GM21737 (cell line): ENCODE measurements around the gene GATAD2B.
"Not testable (repeated sequence)": the region's sequence is repeated elsewhere in the genome, so short reads cannot be mapped to it uniquely, and the experiment has no call there.

Experiments
- ATAC-seq: cut with Tn5 transposase; IDR thresholded peaks from one replicate; pipeline ENCODE4 v1.9.1; 2021; ENCODE audit warnings: mild to moderate bottlenecking, moderate library complexity; ENCODE audit not compliant: unreplicated experiment

Gene GATAD2B

GRCh38 chr1:153768316-153769181 lies 154.2 kb downstream of the GATAD2B start:
- ATAC-seq: no peak

DNA sequence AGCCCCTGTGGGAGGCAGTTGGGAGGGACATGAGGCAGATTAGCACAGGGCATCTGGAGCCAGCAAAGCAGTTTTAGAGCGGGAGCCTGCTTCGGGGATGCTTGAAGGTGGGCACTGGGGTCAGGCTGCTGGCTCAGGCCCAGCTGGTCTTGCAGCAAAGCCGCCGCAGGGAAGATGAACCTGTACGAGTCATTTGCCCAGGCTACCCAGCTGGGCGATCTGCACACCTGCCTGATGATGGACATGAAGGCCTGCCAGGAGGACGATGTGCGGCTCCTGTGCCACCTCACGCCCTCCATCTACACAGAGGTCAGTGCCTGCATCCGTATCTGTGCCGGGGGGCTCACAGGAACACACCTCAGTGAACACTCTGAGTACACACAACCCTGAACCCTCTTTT lies 155.3 kb downstream of the GATAD2B start:
- ATAC-seq: no peak

DNA sequence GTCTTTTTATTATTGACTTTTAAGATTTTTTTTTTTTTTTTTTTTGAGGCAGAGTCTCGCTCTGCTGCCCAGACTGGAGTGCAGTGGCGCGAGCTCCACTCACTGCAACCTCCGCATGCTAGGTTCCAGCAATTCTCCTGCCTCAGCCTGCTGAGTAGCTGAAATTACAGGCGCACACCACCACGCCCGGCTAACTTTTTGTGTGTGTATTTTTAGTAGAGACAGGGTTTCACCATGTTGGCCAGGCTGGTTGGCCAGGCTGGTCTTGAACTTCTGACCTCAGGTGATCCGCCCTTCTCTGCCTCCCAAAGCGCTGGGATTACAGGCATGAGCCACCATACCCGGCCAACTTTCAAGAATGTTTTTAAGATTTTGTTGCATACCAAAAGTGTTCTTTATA lies 156.1 kb downstream of the GATAD2B start:
- not testable (repeated sequence) for ATAC-seq

DNA sequence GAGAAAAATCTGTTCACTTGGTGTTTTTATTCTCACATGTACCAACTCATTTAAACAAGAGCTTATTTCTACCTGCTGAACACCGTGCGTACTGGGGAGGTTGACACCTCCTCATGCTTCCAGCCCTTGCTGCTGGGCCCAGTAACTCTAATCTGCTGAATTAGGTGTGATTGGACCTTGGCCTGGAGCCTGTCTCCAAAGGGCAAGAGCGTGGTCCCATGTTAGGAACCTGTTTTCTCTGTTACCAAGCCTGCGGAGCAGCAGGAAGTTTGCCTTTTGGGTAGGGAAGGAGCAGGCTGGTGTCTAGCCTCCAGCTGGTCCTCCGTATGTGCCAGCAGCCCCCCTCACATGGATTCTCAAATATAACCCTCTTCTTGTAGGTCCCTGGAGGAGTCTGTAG lies 158.5 kb downstream of the GATAD2B start:
- ATAC-seq: no peak

DNA sequence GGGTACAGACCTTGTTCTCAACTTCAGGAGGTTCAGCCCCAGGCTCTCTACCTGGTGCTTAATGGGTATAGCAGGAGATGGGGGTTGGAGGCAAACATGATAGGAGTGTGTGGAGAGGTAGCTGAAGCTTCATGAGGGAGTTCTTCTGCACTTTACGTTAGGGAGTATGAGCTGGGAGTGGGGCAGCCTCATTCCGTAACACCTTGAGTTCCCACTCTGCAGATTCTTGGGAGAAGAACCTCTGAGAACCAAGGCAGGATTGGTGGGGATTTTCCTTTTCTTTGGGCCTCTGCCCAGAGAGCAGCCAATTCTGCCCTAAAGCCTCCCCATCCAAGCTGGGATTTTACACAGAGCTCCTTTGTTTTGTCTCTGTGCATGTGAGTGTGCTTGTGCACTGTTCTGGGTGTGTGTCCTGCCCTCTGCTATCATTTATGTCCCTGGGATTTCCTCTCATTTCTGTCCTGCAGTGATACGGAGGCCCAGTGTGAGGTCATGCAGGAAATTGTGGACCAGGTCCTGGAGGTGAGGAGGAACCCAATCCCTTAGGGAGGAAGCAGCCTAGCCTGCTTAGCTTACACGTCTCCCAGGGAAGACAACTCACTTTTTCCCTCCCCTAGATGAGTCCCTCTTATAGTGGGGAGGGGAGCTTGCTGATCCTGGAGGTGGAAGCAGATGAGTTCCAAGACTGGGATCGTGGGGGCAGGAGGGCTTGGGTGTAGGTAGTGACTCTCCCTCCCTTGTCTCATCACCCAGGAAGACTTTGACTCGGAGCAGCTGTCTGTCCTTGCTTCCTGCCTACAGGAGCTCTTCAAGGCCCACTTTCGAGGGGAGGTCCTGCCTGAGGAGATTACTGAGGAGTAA lies 159.2 kb downstream of the GATAD2B start:
- ATAC-seq: no peak

- no peak for ATAC-seq
Observed at GRCh38 chr1:153760440-153760839, 162.3 kb downstream of the GATAD2B start.
